ENCODE data around the gene AMT. TPM values are rescaled to one million over a fixed set of nuclear protein-coding genes. Genes with fewer than 3 reads are reported as not detected.

Gene AMT
- total RNA-seq, 1 donor from 2014 or later, result 9.0 TPM

DNA sequence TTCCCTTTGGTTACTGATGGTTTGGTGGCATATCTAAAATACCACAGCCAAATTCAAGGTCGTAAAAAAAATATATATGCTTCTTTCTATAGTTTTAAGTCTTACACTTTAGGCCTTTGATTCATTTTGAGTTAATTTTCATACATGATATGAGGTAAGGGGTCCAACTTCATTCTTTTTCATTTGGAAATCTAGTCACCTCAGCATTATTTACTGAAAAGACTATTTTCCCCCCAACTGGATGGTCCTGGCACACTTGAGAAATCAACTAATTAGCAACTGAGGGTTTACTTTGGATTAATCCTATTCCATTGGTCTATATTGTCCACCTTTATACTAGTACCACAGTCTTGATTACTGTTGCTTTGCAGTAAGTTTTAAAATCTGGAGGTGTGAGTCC, 36.7 kb downstream of the AMT start:
- no peaks in the 10 kb centered on the region for H3K9me3 ChIP-seq
- intact Hi-C loops (cut with DNase I), result no loop called here
- no peak overlapping the region for H3K27ac ChIP-seq
- H3K36me3 ChIP-seq, result no peaks in the 10 kb centered on the region
- TF ChIP-seq, protein P1, sequence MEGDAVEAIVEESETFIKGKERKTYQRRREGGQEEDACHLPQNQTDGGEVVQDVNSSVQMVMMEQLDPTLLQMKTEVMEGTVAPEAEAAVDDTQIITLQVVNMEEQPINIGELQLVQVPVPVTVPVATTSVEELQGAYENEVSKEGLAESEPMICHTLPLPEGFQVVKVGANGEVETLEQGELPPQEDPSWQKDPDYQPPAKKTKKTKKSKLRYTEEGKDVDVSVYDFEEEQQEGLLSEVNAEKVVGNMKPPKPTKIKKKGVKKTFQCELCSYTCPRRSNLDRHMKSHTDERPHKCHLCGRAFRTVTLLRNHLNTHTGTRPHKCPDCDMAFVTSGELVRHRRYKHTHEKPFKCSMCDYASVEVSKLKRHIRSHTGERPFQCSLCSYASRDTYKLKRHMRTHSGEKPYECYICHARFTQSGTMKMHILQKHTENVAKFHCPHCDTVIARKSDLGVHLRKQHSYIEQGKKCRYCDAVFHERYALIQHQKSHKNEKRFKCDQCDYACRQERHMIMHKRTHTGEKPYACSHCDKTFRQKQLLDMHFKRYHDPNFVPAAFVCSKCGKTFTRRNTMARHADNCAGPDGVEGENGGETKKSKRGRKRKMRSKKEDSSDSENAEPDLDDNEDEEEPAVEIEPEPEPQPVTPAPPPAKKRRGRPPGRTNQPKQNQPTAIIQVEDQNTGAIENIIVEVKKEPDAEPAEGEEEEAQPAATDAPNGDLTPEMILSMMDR (IDR thresholded peaks at IDR 0.05), result no peak
- DNase-seq (no peak), ATAC-seq (no peak)
- no peaks in the 10 kb centered on the region for H3K27me3 ChIP-seq
- H3K4me3 ChIP-seq, result no peak overlapping the region
- peaks cover 45% of the 10 kb centered on the region for H3K4me1 ChIP-seq

DNA sequence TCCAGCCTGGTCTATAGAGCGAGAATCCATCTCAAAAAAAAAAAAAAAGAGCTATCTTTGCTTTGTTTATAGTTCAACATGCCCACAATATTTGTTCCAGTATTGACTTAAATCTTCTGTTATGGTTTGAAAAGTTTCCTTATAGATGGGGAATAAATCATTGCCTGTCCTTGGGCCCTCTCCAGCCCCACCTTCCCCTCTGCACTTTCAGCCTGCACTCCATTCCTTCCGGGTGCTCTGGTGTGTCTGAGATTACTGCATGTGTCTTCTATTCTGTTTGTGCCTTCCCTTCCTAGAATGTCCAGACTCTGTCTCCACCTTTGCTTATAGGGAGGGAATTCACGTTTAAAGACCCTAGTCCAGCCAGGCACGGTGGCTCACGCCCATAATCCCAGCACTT, 38.9 kb downstream of the AMT start:
- H3K36me3 ChIP-seq, result no peaks in the 10 kb centered on the region
- TF ChIP-seq, protein P1 (IDR thresholded peaks at IDR 0.05), result no peak
- no peak overlapping the region for H3K4me3 ChIP-seq
- H3K27ac ChIP-seq, result no peak overlapping the region
- H3K27me3 ChIP-seq, result no peaks in the 10 kb centered on the region
- no peaks in the 10 kb centered on the region for H3K9me3 ChIP-seq
- ATAC-seq (no peak), DNase-seq (no peak)
- intact Hi-C loops (cut with DNase I), result no loop called here
- H3K4me1 ChIP-seq, result peaks cover 48% of the 10 kb centered on the region

DNA sequence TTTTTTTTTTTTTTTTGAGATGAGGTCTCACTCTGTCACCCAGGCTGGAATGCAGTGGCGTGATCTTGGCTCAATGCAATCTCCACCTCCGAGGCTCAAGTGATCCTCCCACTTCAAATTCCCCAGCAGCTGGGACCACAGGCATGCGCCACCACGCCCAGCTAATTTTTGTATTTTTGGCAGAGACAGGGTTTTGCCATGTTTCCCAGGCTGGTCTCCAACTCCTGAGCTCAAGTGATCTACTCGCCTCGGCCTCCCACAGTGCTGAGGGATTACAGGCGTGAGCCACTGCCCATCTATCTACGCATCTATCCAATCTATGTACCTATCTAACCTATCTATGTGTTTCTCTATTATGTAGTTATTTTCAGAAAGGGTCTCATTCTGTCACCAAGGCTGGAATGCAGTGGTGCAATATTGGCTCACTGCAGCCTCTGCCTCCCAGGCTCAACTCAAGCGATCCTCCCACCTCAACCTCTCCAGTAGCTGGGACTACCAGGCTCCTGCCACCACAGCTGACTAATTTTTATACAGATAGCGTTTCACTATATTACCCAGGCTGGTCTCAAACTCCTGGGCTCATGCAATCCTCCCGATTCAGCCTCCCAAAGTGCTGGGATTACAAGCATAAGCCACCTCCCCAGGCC, 43.9 kb downstream of the AMT start:
- peaks cover 26% of the 10 kb centered on the region for H3K4me1 ChIP-seq
- H3K9me3 ChIP-seq, result no peaks in the 10 kb centered on the region
- TF ChIP-seq, protein P1 (IDR thresholded peaks at IDR 0.05), result no peak
- intact Hi-C loops (cut with DNase I), result no loop called here
- H3K36me3 ChIP-seq, result peaks cover 23% of the 10 kb centered on the region
- no peaks in the 10 kb centered on the region for H3K27me3 ChIP-seq
- H3K4me3 ChIP-seq, result no peak overlapping the region
- H3K27ac ChIP-seq, result peak overlapping the region; percentile 3
- ATAC-seq (peak; percentile 89), DNase-seq (peak; percentile 73)

DNA sequence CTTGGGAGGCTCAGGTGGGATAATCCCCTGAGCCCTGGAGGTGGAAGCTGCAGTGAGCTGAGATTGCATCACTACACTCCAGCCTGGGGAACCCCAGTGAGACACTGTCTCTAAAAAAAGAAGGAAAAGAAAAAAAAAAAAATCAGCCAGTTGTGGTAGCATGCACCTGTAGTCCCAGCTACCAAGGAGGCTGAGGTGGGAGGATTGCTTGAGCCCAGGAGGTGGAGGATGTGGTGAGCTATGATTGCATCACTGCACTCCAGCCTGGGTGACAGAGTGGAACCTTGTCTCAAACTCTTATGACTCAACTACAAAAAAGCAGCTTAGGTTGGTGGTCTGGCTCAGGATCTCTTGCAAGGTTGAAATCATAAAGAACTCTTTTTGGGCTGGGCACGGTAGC, 44.8 kb downstream of the AMT start:
- TF ChIP-seq, protein P1 (IDR thresholded peaks at IDR 0.05), result no peak
- H3K4me3 ChIP-seq, result no peak overlapping the region
- ATAC-seq (peak; percentile 27), DNase-seq (no peak)
- intact Hi-C loops (cut with DNase I), result no loop called here
- peaks cover 22% of the 10 kb centered on the region for H3K4me1 ChIP-seq
- no peaks in the 10 kb centered on the region for H3K9me3 ChIP-seq
- H3K27ac ChIP-seq, result peak overlapping the region; percentile 18
- H3K36me3 ChIP-seq, result peaks cover 32% of the 10 kb centered on the region
- no peaks in the 10 kb centered on the region for H3K27me3 ChIP-seq

DNA sequence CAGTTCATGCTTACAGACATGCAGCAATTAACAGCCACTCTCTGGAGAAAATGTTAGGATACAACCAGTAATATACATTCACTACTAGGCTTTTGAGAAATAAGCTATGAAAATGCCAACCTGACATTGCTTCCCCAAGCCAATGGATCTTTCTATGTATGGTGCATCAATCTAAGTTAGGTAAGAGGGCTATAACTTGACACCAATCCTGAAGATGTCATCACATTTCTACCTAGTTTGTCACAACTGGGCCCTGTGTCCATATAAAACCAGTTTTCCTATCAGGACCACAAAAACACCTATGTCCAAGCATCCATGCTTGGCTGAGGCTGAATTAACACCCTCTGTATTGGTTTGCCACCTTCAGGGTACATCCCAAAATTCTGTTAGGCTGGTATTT, 50.3 kb downstream of the AMT start:
- no peak for DNase-seq
- Histone ChIP-seq H3K36me3 (peaks cover 79% of the 10 kb centered on the region), H3K27ac (no peak overlapping the region), H3K27me3 (no peaks in the 10 kb centered on the region), H3K4me3 (no peak overlapping the region), H3K9me3 (no peaks in the 10 kb centered on the region), H3K4me1 (no peaks in the 10 kb centered on the region)
- intact Hi-C loops (cut with DNase I), result no loop called here
- ATAC-seq, result no peak
- TF ChIP-seq, protein P1 (IDR thresholded peaks at IDR 0.05), result no peak

All from upper lobe of right lung (tissue), 1 donor.